ENCODE data around the gene P2RX4. TPM values are rescaled to one million over a fixed set of nuclear protein-coding genes. Genes with fewer than 3 reads are reported as not detected.

P2RX4 gene
- total and polyA plus RNA-seq, 2 donors (not counting 1 experiment from before 2014, with no cell fraction given), result 30.4 to 31.9 TPM

DNA sequence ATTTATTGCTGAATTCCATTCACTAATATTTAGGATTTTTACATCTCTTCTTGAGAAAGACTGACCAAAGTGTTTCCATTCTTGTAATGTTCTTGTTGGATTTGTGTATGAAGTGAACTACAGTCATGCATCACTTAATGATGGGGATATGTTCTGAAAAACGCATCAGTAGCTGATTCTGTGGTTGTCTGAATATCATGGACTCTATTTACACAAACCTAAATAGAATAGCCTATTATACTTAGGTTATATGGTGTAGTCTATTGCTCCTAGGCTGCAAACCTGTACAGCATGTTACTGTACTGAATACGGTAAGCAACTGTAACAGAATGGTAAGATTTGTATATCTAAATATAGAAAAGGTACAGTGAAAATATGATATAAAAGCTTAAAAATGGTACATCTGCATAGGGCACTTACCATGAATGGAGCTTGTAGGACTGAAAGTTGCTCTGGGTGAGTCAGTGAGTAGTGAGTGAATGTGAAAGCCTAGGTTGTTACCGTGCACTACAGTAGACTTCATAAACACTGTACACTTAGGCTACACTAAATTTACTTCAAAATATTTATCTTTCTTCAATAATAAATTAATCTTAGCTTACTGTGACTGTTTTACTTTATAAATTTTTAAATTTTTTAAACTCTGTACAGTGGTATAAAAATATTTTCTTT, 27.6 kb upstream of the P2RX4 start:
- CTCF ChIA-PET, result interaction anchor here (0.8 kb wide), 1 partner anchor 122 kb away, joined by 3 read pairs; no protein-coding TSS in a partner anchor
- H4K20me1 ChIP-seq (ENCODE audit: control insufficient read depth, insufficient read depth, low read length, poor library complexity, severe bottlenecking), result no peaks in the 10 kb centered on the region
- H2AFZ ChIP-seq (ENCODE audit: insufficient read depth, low read depth, low read length, poor library complexity, severe bottlenecking), result no peak overlapping the region
- H3K27me3 ChIP-seq (replicated peaks in 1 of 4; ENCODE audit: control extremely low read depth in 1 of 4, control insufficient read depth in 3 of 4, insufficient read depth in 4 of 4, low read length in 3 of 4), result no peaks in the 10 kb centered on the region
- H3K4me3 Mint-ChIP-seq, result no peak overlapping the region
- no peak overlapping the region for H3K27ac ChIP-seq (ENCODE audit: low read length in 2 of 2)
- ATAC-seq (ENCODE audit: low read depth), result no peak
- no peaks in the 10 kb centered on the region for H3K27me3 Mint-ChIP-seq
- intact Hi-C loops (cut with micrococcal nuclease), result no loop called here
- POLR2A ChIA-PET, result interaction anchor here (0.6 kb wide), 1 partner anchor 53 kb away, joined by 3 read pairs; no protein-coding TSS in a partner anchor
- no peak overlapping the region for H3K27ac Mint-ChIP-seq
- H3K4me1 ChIP-seq (ENCODE audit: control insufficient read depth in 2 of 2, insufficient read depth in 2 of 2, low read length in 2 of 2), result peaks cover 7 to 16% of the 10 kb centered on the region in 2 donors
- DNase-seq, result no peak
- TF ChIP-seq, protein P1, sequence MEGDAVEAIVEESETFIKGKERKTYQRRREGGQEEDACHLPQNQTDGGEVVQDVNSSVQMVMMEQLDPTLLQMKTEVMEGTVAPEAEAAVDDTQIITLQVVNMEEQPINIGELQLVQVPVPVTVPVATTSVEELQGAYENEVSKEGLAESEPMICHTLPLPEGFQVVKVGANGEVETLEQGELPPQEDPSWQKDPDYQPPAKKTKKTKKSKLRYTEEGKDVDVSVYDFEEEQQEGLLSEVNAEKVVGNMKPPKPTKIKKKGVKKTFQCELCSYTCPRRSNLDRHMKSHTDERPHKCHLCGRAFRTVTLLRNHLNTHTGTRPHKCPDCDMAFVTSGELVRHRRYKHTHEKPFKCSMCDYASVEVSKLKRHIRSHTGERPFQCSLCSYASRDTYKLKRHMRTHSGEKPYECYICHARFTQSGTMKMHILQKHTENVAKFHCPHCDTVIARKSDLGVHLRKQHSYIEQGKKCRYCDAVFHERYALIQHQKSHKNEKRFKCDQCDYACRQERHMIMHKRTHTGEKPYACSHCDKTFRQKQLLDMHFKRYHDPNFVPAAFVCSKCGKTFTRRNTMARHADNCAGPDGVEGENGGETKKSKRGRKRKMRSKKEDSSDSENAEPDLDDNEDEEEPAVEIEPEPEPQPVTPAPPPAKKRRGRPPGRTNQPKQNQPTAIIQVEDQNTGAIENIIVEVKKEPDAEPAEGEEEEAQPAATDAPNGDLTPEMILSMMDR (IDR thresholded peaks at IDR 0.05), result no peak
- TF ChIP-seq EZH2 (IDR thresholded peaks at IDR 0.05; ENCODE audit: borderline replicate concordance, insufficient read depth, low read depth, low read length, poor library complexity, severe bottlenecking), result no peak
- no peak overlapping the region for H3K9ac ChIP-seq (ENCODE audit: low read length)
- H3K4me1 Mint-ChIP-seq, result peaks cover 11% of the 10 kb centered on the region
- H3K4me3 ChIP-seq (ENCODE audit: control extremely low read depth in 1 of 5, extremely low read depth in 1 of 5, insufficient read depth in 1 of 5, low read depth in 2 of 5, low read length in 4 of 5), result no peak overlapping the region
- WGBS (ENCODE audit: insufficient coverage), result no CpG with 5 or more reads among the region's 3 CpGs
- H3K9me3 Mint-ChIP-seq (ENCODE audit: insufficient read depth), result no peaks in the 10 kb centered on the region
- H3K79me2 ChIP-seq (ENCODE audit: control insufficient read depth, insufficient read depth, low read length), result no peaks in the 10 kb centered on the region
- no peak overlapping the region for H3K4me2 ChIP-seq (replicated peaks; ENCODE audit: low read depth, low read length, poor library complexity, severe bottlenecking)
- H3K9me3 ChIP-seq (ENCODE audit: control extremely low read depth in 1 of 3, control insufficient read depth in 2 of 3, insufficient read depth in 1 of 3, low read length in 2 of 3), result peaks cover 0 to 8% (median 0%) of the 10 kb centered on the region in 3 donors
- H3K36me3 ChIP-seq (replicated peaks in 1 of 2; ENCODE audit: control extremely low read depth in 1 of 2, control insufficient read depth in 1 of 2, extremely low read depth in 1 of 2, insufficient read depth in 2 of 2, low read length in 1 of 2), result peaks cover 0 to 4% of the 10 kb centered on the region in 2 experiments

DNA sequence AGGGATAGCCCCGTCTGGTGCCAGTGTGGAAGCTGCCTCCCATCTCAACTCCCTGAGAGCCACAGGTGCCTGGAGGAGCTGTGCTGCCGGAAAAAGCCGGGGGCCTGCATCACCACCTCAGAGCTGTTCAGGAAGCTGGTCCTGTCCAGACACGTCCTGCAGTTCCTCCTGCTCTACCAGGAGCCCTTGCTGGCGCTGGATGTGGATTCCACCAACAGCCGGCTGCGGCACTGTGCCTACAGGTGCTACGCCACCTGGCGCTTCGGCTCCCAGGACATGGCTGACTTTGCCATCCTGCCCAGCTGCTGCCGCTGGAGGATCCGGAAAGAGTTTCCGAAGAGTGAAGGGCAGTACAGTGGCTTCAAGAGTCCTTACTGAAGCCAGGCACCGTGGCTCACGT, 25.5 kb upstream of the P2RX4 start:
- intact Hi-C loops (cut with micrococcal nuclease), result no loop called here
- Mint-ChIP-seq H3K27me3 (no peaks in the 10 kb centered on the region), H3K4me3 (no peak overlapping the region), H3K4me1 (peaks cover 11% of the 10 kb centered on the region), H3K27ac (no peak overlapping the region), H3K9me3 (ENCODE audit: insufficient read depth) (peaks cover 3% of the 10 kb centered on the region)
- CTCF ChIA-PET, result no interaction called here
- H3K4me1 ChIP-seq (ENCODE audit: control insufficient read depth in 2 of 2, insufficient read depth in 2 of 2, low read length in 2 of 2), result peaks cover 7 to 16% of the 10 kb centered on the region in 2 donors
- H3K4me2 ChIP-seq (replicated peaks; ENCODE audit: low read depth, low read length, poor library complexity, severe bottlenecking), result no peak overlapping the region
- ATAC-seq (ENCODE audit: low read depth), result no peak
- no peak overlapping the region for H3K4me3 ChIP-seq (ENCODE audit: control extremely low read depth in 1 of 5, extremely low read depth in 1 of 5, insufficient read depth in 1 of 5, low read depth in 2 of 5, low read length in 4 of 5)
- H4K20me1 ChIP-seq (ENCODE audit: control insufficient read depth, insufficient read depth, low read length, poor library complexity, severe bottlenecking), result no peaks in the 10 kb centered on the region
- H3K79me2 ChIP-seq (ENCODE audit: control insufficient read depth, insufficient read depth, low read length), result no peaks in the 10 kb centered on the region
- H3K27me3 ChIP-seq (replicated peaks in 1 of 4; ENCODE audit: control extremely low read depth in 1 of 4, control insufficient read depth in 3 of 4, insufficient read depth in 4 of 4, low read length in 3 of 4), result no peaks in the 10 kb centered on the region
- no peak overlapping the region for H3K9ac ChIP-seq (ENCODE audit: low read length)
- 95% methylated on average over 14 of the region's 15 CpGs for WGBS (ENCODE audit: insufficient coverage)
- peaks cover 0 to 8% (median 0%) of the 10 kb centered on the region in 3 donors for H3K9me3 ChIP-seq (ENCODE audit: control extremely low read depth in 1 of 3, control insufficient read depth in 2 of 3, insufficient read depth in 1 of 3, low read length in 2 of 3)
- POLR2A ChIA-PET, result no interaction called here
- no peak for DNase-seq
- H3K27ac ChIP-seq (ENCODE audit: low read length in 2 of 2), result no peak overlapping the region
- H3K36me3 ChIP-seq (replicated peaks in 1 of 2; ENCODE audit: control extremely low read depth in 1 of 2, control insufficient read depth in 1 of 2, extremely low read depth in 1 of 2, insufficient read depth in 2 of 2, low read length in 1 of 2), result no peaks in the 10 kb centered on the region
- no peak overlapping the region for H2AFZ ChIP-seq (ENCODE audit: insufficient read depth, low read depth, low read length, poor library complexity, severe bottlenecking)
- TF ChIP-seq, protein P1 (IDR thresholded peaks at IDR 0.05), result no peak
- no peak for TF ChIP-seq EZH2 (IDR thresholded peaks at IDR 0.05; ENCODE audit: borderline replicate concordance, insufficient read depth, low read depth, low read length, poor library complexity, severe bottlenecking)

All from B cell (primary cell).